PFSK-1 (cell line): ENCODE measurements around the gene COA7. TPM values are rescaled to one million over a fixed set of nuclear protein-coding genes. Genes with fewer than 3 reads are reported as not detected.
A peak's percentile ranks its signal among the peaks of the same experiment; 100 is the strongest.

ENCODE experiments used
- FOXP2 ChIP-seq: optimal IDR thresholded peaks from 2 replicates; pipeline ENCODE3; 2011; ENCODE audit warnings: borderline replicate concordance, control low read depth, inconsistent platforms; ENCODE audit not compliant: insufficient read depth; ENCODE audit errors: extremely low read length, extremely low read depth
- POLR2AphosphoS5 ChIP-seq: IDR thresholded peaks from 2 replicates; pipeline ENCODE4 v1.6.1; 2012; ENCODE audit warnings: low read depth, mild to moderate bottlenecking, control low read depth, low read length, moderate library complexity
- REST ChIP-seq, 2 experiments: IDR thresholded peaks; 2 replicates each; pipeline versions ENCODE4 v1.6.1 to v1.8.0; 2011 to 2012; ENCODE audit warnings: low read depth in 2 of 2, low read length in 2 of 2, control low read depth in 1 of 2, inconsistent platforms in 1 of 2, mild to moderate bottlenecking in 1 of 2, moderate library complexity in 1 of 2; ENCODE audit not compliant: insufficient read depth in 1 of 2
- SIN3A ChIP-seq: IDR thresholded peaks from 2 replicates; pipeline ENCODE4 v1.6.1; 2012; ENCODE audit warnings: mild to moderate bottlenecking, low read length, moderate library complexity, borderline replicate concordance; ENCODE audit not compliant: insufficient read depth
- TAF1 ChIP-seq: IDR thresholded peaks from 2 replicates; pipeline ENCODE4 v1.6.1; 2012; ENCODE audit warnings: low read length, control low read depth, borderline replicate concordance; ENCODE audit not compliant: insufficient read depth
- polyA plus RNA-seq: library from polyadenylated mRNA; unstranded; fragments of >200 nt; gene quantifications from one replicate; pipeline ENCODE4 v1.2.1, GENCODE V29; 2012; ENCODE audit warnings: low read depth, missing spikeins; ENCODE audit not compliant: insufficient read length

The COA7 gene
- 30.1 TPM for polyA plus RNA-seq

- TF ChIP-seq FOXP2: peak; percentile 60
- TF ChIP-seq REST (IDR thresholded peaks at IDR 0.05; ENCODE audit: insufficient read depth in 1 of 2, low read depth in 2 of 2, low read length in 2 of 2): no peak
- TF ChIP-seq TAF1: peak; percentile 73; the same call in 1 of the 2 replicates
- 0 out of 2 replicates have a peak, but pooled peaks have one; percentile 11 for TF ChIP-seq SIN3A
- peak; percentile 85 for TF ChIP-seq POLR2AphosphoS5
These were observed at the start of gene COA7 for GRCh38 chr1:52697795-52698674. COA7 (minus strand) TSS chr1:52698347; CDS start chr1:52698326, 21 bp downstream.

GRCh38 chr1:52747450-52747849, 49.3 kb upstream of the COA7 start:
- no peak for TF ChIP-seq SIN3A
- TF ChIP-seq REST (IDR thresholded peaks at IDR 0.05; ENCODE audit: insufficient read depth in 1 of 2, low read depth in 2 of 2, low read length in 2 of 2): no peak

GRCh38 chr1:52746189-52746588, 48.0 kb upstream of the COA7 start:
- no peak for TF ChIP-seq REST (IDR thresholded peaks at IDR 0.05; ENCODE audit: insufficient read depth in 1 of 2, low read depth in 2 of 2, low read length in 2 of 2)
- TF ChIP-seq FOXP2: no peak
- no peak for TF ChIP-seq POLR2AphosphoS5
- TF ChIP-seq SIN3A: no peak
- no peak for TF ChIP-seq TAF1

DNA sequence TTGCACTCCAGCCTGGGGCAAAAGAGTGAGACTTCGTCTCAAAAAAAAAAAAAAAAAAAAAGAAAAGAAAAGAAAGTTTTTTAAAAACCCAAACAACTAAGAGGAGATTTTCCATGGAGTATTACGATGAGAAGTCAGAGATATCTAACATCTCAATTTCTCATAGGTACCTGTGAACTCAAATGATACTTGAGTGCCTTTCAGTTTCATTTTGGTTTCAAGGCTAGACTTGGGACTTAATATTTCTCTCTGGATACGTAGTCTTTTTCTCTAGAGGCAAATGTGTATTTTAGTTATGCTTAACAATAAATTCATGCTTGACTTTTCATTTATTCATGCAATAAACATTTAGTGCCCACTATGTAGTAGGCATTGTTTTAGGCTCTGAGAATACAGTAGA, 43.1 kb upstream of the COA7 start:
- TF ChIP-seq TAF1 (no peak), POLR2AphosphoS5 (no peak), SIN3A (no peak), REST (IDR thresholded peaks at IDR 0.05; ENCODE audit: insufficient read depth in 1 of 2, low read depth in 2 of 2, low read length in 2 of 2) (no peak), FOXP2 (no peak)
